ENCODE measurements around the gene WDR35.

Gene WDR35

DNA sequence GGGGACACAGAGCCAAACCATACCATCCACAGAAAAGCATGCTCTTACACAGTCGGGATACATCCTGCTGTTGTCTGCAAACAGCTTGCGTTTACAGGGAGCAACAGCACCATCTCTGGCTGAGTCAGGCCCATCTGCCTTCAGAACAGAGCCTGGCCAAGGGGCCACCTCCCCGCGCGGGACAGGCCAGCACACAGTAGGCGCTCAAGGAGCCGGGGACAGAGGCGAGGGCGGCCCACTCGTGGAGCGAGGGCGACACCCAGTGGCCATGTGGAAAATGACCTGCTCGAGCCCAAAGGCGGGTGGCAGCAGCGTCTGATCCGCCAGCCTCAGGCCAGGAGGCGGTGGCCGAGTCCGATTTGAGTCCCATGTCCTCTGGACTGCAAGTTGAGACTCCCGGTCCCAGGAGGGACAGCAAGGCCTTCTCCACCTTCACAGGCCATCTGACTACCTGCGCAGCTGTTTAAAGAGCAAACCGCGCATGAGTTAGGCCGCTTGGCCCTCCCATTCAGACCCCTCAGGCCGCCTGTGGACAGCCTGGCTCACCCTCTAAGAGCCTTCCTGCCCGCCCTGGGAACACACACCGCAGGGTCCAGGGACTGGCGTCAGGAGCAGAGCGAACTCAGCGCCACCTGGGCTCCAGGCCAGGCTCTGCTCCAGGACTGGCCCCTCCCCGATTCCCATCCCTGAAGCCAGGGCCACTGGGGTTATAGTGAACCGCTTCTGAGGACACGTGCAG is 126.4 kb downstream of the WDR35 start:
- H2AK5ac ChIP-seq (ENCODE audit: low read length), result no peak overlapping the region
- peak overlapping the region; percentile 97 for H4K5ac ChIP-seq (ENCODE audit: low read length)
- H3K79me1 ChIP-seq (ENCODE audit: low read length), result no peaks in the 10 kb centered on the region
- no CpG with 5 or more reads among the region's 33 CpGs for WGBS (ENCODE audit: extremely low coverage, insufficient coverage, low lambda C conversion rate)
- H3K27me3 ChIP-seq (ENCODE audit: insufficient read depth, low read length, poor library complexity), result no peaks in the 10 kb centered on the region
- no peak overlapping the region for H3K4ac ChIP-seq (ENCODE audit: low read depth, low read length)
- no peak overlapping the region for H2BK15ac ChIP-seq (replicated peaks; ENCODE audit: low read depth)
- DNase-seq, result peak; percentile 95
- no peak overlapping the region for H3K27ac ChIP-seq (ENCODE audit: low read depth, low read length)
- no peaks in the 10 kb centered on the region for H3K79me2 ChIP-seq (ENCODE audit: control insufficient read depth, insufficient read depth, low read length)
- H3K36me3 ChIP-seq (ENCODE audit: control insufficient read depth, insufficient read depth, low read length), result no peaks in the 10 kb centered on the region
- H4K8ac ChIP-seq (ENCODE audit: low read depth, low read length), result no peak overlapping the region
- H3K18ac ChIP-seq (ENCODE audit: low read length), result no peak overlapping the region
- no peak overlapping the region for H3K4me3 ChIP-seq (ENCODE audit: low read length)
- H3K4me2 ChIP-seq (ENCODE audit: low read length), result peak overlapping the region; percentile 93
- H3K23ac ChIP-seq (ENCODE audit: low read length), result no peak overlapping the region
- H3K4me1 ChIP-seq (ENCODE audit: control insufficient read depth, low read depth, low read length), result no peaks in the 10 kb centered on the region
- H3K9ac ChIP-seq (ENCODE audit: low read length), result peak overlapping the region; percentile 78
- H2BK5ac ChIP-seq (ENCODE audit: low read length), result no peak overlapping the region
- H2BK120ac ChIP-seq (ENCODE audit: low read depth, low read length), result no peak overlapping the region
- peak overlapping the region; percentile 96 for H3K56ac ChIP-seq (ENCODE audit: low read length)

DNA sequence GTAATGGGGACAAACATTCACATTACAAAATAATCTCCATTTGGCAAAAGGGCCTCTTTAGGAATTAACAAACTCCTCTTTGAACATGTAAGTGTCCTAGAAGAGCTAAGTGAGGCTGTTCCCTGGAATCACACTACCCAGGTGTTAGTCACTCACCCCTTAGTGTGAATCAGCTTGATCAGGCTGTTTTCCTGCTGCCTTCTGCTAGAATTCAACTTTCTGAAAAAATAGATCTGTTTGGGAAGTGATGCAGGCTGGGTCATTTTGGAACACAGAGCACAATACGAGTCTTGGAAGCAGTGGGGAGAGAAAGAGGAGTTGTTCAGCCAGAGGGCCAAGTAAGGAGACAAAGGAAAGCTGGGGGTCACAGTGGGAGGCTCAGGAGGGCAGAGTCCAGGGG is 128.1 kb downstream of the WDR35 start:
- no CpG with 5 or more reads among the region's 1 CpG for WGBS (ENCODE audit: extremely low coverage, insufficient coverage, low lambda C conversion rate)
- Histone ChIP-seq H2AK5ac (ENCODE audit: low read length) (no peak overlapping the region), H3K36me3 (ENCODE audit: control insufficient read depth, insufficient read depth, low read length) (no peaks in the 10 kb centered on the region), H3K4ac (ENCODE audit: low read depth, low read length) (no peak overlapping the region), H4K8ac (ENCODE audit: low read depth, low read length) (no peak overlapping the region), H4K5ac (ENCODE audit: low read length) (no peak overlapping the region), H3K9ac (ENCODE audit: low read length) (no peak overlapping the region), H2BK120ac (ENCODE audit: low read depth, low read length) (no peak overlapping the region), H3K56ac (ENCODE audit: low read length) (no peak overlapping the region), H3K79me2 (ENCODE audit: control insufficient read depth, insufficient read depth, low read length) (no peaks in the 10 kb centered on the region), H3K4me3 (ENCODE audit: low read length) (no peak overlapping the region), H3K27me3 (ENCODE audit: insufficient read depth, low read length, poor library complexity) (no peaks in the 10 kb centered on the region), H2BK5ac (ENCODE audit: low read length) (no peak overlapping the region), H2BK15ac (replicated peaks; ENCODE audit: low read depth) (no peak overlapping the region), H3K18ac (ENCODE audit: low read length) (no peak overlapping the region), H3K79me1 (ENCODE audit: low read length) (no peaks in the 10 kb centered on the region), H3K23ac (ENCODE audit: low read length) (no peak overlapping the region), H3K4me2 (ENCODE audit: low read length) (no peak overlapping the region), H3K27ac (ENCODE audit: low read depth, low read length) (no peak overlapping the region), H3K4me1 (ENCODE audit: control insufficient read depth, low read depth, low read length) (no peaks in the 10 kb centered on the region)
- DNase-seq, result no peak
